ENCODE results near the gene TM7SF2.

DNA sequence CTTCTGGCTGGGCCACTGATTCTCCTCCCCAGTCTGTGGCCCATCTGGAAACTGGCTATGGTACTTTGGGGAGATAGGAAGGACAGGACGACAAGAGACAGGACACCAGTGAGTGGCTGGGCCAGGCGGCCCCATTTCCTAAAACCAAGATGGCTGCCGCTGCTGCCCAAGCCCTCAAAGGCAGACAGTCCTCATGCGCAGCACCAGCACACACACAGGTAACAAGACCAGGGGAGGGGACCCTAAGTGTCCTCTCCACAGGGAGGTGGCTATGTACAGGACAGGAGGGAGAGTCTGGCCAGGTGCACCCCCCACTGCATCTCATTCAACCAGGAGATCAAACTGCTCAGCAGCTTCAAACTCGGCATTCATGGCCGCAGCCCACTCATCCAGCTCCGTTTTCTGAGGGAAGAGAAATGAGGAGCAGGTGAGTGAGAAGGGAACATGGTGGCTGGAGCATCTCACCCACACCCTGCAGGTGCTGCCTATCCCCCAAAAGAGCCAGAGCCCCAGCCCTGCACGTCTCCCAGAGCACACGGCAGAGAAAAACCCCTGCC is 32.8 kb upstream of the TM7SF2 start:
- TF ChIP-seq POLR2A (IDR thresholded peaks at IDR 0.05) (no peak), EP300 (IDR thresholded peaks at IDR 0.05) (no peak)
- TF ChIP-seq, protein P1, sequence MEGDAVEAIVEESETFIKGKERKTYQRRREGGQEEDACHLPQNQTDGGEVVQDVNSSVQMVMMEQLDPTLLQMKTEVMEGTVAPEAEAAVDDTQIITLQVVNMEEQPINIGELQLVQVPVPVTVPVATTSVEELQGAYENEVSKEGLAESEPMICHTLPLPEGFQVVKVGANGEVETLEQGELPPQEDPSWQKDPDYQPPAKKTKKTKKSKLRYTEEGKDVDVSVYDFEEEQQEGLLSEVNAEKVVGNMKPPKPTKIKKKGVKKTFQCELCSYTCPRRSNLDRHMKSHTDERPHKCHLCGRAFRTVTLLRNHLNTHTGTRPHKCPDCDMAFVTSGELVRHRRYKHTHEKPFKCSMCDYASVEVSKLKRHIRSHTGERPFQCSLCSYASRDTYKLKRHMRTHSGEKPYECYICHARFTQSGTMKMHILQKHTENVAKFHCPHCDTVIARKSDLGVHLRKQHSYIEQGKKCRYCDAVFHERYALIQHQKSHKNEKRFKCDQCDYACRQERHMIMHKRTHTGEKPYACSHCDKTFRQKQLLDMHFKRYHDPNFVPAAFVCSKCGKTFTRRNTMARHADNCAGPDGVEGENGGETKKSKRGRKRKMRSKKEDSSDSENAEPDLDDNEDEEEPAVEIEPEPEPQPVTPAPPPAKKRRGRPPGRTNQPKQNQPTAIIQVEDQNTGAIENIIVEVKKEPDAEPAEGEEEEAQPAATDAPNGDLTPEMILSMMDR (IDR thresholded peaks at IDR 0.05), result no peak
